ENCODE results near the gene KIT.

Gene KIT

GRCh38 chr4:54669831-54670230, 12.1 kb downstream of the KIT start:
- no peak for DNase-seq (ENCODE audit: low read depth)
- H3K4me3 ChIP-seq (ENCODE audit: low read depth, low read length) = no peak overlapping the region
- TF ChIP-seq CTCF (IDR thresholded peaks at IDR 0.05; ENCODE audit: control insufficient read depth, extremely low read depth, insufficient read depth) = 0 out of 2 replicates have a peak, but pooled peaks have one; percentile 11

- no peak for TF ChIP-seq CTCF (IDR thresholded peaks at IDR 0.05; ENCODE audit: control insufficient read depth, extremely low read depth, insufficient read depth)
- DNase-seq (ENCODE audit: low read depth) = no peak
- no peak overlapping the region for H3K4me3 ChIP-seq (ENCODE audit: low read depth, low read length)
Observed at GRCh38 chr4:54675721-54676461, 18.1 kb downstream of the KIT start.

GRCh38 chr4:54676658-54677057, 18.9 kb downstream of the KIT start:
- no peak for DNase-seq (ENCODE audit: low read depth)
- no peak overlapping the region for H3K4me3 ChIP-seq (ENCODE audit: low read depth, low read length)
- TF ChIP-seq CTCF (IDR thresholded peaks at IDR 0.05; ENCODE audit: control insufficient read depth, extremely low read depth, insufficient read depth) = no peak

GRCh38 chr4:54677416-54677815, 19.7 kb downstream of the KIT start:
- no peak overlapping the region for H3K4me3 ChIP-seq (ENCODE audit: low read depth, low read length)
- no peak for TF ChIP-seq CTCF (IDR thresholded peaks at IDR 0.05; ENCODE audit: control insufficient read depth, extremely low read depth, insufficient read depth)
- DNase-seq (ENCODE audit: low read depth) = no peak

- no peak for TF ChIP-seq CTCF (IDR thresholded peaks at IDR 0.05; ENCODE audit: control insufficient read depth, extremely low read depth, insufficient read depth)
- DNase-seq (ENCODE audit: low read depth) = no peak
- no peak overlapping the region for H3K4me3 ChIP-seq (ENCODE audit: low read depth, low read length)
Observed at GRCh38 chr4:54677853-54678650, 20.3 kb downstream of the KIT start.

- no peak for DNase-seq (ENCODE audit: low read depth)
- H3K4me3 ChIP-seq (ENCODE audit: low read depth, low read length) = no peak overlapping the region
- no peak for TF ChIP-seq CTCF (IDR thresholded peaks at IDR 0.05; ENCODE audit: control insufficient read depth, extremely low read depth, insufficient read depth)
Observed at GRCh38 chr4:54678826-54679225, 21.1 kb downstream of the KIT start.
